Activated gamma-delta T cell treated with anti-CD3 and anti-CD28 coated beads, Interleukin-2, amount 50 U/mL, for 16 hours (primary cell): ENCODE data around the gene KDM1B.

Experiments used
- DNase-seq: peaks from one replicate; pipeline ENCODE4 v3.0.0-alpha.2; 2020; ENCODE audit warnings: low read depth

KDM1B gene

GRCh38 chr6:18262702-18263417 is 107.6 kb downstream of the KDM1B start:
- no peak for DNase-seq

DNA sequence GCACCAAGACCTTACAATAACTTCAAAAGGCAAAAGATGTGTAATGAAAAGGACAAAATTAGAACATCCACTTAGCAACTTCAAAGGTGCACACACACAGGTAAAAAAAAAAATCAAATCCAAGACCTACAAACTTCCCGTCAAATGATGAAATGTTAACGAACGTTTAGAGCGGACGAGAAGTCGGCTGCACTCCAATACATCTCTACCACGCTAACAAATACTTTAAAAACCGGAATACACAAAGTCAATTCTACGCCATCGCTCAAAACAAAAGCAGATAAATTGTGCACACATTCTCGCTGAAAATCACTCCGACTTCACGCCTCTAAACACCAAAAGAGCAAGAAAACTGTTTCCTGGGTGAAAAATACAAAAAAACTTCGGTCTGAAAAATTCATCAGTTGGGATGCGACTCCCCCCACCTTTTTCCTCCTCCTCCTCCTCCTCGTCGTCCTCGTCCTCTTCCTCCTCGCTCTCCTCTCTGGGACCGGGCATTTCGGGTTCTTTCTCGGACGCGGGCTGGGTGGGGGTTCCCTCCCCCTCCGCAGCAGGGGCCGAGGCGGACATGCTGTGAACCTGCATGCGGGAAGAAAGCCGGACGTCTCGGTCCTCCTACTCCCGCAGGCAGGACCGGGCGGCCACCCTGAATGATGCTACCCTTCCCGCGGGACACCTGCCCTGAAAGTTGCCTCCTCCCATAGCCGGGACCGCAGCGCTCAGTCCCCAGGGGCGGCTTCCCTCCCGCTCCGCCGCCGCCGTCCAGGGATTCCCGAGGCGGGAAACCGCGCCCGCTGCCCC is 108.4 kb downstream of the KDM1B start:
- no peak for DNase-seq

DNA sequence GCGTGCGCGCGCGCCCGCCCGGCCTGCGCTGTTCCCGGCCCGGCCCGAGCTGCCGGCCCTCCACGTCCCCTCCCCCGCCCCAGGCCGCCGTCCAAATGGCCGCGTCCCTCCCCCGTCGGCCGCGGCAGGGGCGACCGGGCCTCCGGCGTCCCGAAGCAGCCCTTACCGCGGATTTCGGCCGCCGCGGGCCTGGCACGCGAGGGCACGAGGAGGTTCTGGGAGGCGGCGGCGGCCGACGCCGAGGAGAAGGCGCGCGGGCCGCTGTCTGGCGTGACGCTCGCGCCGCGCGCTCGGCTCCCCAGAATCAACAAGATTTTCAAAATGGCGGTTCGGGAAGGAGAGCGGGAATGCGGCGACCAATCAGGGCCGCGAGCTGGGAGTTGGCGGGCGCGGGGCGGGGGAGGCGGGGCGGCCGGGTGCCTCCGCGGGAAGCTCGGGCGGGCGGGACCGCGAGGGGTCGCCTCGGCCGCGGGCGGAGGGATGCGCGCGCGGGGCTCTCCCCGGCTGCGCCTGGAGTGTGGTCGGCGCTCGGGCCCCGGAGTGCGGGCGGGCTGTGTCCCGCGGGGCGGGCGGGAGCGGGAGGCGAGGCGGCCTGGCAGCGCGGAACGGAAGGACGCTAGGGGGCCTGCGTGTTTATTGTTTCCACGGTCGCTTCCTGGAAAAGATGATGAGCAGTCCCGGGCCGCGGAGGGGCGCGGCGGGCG is 109.1 kb downstream of the KDM1B start, which contains the start of gene DEK:
DEK (minus strand) TSS at position 312 of the 704 bp plus-strand sequence. CDS start 543 bp downstream, outside the sequence.
- peak; percentile 74 for DNase-seq

- DNase-seq, result no peak
Observed at GRCh38 chr6:18264923-18265377, 109.7 kb downstream of the KDM1B start.

DNA sequence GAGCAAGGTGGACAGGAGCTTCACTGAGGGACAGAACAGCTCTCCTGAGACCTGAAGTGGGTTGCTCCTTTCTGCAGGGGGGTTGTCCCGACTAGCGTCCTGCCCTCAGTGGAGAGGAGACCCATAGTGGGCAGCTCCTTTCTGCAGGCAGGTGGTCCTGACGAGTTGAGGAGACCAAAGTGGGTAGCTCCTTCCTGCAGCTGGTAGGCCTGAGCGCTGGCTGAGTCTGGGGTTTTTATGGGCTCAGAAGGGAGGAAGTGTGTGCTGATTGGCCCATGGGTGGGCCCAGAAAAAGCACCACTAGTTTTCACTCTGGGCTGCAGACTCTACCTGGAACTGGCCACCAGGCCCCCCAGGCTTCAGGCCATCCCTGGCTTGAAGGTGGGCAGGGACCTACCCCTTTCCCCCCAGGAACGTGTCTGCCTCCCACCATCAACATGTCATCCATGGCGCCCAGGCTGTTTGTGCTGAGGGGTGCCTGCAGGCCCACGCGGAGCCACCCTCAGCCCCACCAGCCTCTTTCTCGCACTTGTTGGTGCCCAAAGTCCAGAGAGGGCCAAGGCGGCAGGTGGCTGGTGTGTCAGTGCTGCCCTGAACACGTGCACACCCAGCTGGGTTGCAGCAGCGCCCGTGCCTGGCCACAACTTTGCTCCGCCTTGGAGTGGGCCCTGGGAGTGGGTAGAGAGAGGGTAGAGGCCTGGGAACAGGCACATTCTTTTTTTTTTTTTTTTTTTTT is 110.7 kb downstream of the KDM1B start:
- no peak for DNase-seq

DNA sequence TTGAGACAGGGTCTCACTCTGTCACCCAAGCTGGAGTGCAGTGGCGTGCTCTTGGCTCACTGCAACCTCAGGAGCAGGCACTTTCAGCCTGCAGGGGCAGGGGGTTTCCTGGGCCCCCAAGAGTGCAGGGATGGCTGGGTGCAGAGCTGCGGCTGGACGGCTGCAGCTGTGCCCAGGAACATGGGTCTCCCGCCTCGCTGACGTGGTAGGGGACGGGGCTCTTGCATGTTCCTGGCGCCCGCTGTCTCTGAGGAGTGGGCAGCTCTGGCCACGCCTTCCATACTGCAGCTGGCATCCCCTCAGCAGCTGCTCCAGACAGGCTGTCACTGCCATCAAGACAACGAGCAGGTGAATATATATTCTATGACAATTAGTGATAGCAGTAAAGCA is 111.3 kb downstream of the KDM1B start:
- DNase-seq, result no peak

DNA sequence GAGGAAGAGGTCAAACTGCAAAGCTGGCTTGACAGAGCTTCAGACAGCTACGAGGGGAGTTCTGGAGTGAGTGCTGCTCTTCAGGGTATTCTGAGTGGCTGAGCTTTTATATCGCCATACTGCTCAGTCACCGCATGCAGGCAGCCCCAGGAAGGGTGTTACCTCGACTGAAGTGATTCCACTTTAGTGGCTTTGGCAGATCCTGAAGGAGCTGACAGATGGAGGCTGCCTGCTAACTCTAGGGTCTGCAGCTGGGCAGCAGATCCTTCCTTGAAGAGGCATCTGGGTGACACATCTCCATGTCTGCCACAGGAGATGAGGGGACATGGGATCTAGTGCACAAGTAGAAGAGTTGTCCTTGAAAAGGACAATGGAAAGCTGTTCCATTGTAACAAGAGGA is 112.8 kb downstream of the KDM1B start:
- no peak for DNase-seq

GRCh38 chr6:18269253-18269652 is 114.0 kb downstream of the KDM1B start:
- DNase-seq, result no peak

- no peak for DNase-seq
Observed at GRCh38 chr6:18269717-18270116, 114.5 kb downstream of the KDM1B start.

DNA sequence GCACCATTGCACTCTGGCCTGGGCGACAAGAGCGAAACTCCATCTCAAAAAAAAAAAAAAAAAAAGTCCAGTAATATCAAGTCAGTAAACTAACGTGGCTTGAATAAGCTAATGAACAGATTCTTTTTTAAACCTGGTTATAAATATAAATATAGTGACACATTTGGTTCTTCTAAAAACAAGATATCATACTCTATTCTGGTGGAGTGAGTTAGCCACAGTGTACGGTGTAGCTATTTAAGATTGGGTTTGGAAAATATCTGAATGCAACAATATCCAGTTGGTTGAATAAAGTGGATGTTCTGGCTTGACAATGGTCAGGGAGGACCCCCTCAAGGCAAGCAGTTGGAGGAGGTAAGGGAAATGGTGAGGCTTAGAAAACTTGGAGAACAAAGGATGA is 115.0 kb downstream of the KDM1B start:
- DNase-seq, result no peak
